HG02642 (cell line): ENCODE data around the gene GRK3.

Source experiments
- ATAC-seq: cut with Tn5 transposase; IDR thresholded peaks from one replicate; pipeline ENCODE4 v1.9.1; 2021; ENCODE audit warnings: mild to moderate bottlenecking; ENCODE audit not compliant: unreplicated experiment, poor library complexity

GRK3 gene

GRCh38 chr22:25718135-25718840 lies 153.8 kb downstream of the GRK3 start:
- no peak for ATAC-seq

- no peak for ATAC-seq
Measured at GRCh38 chr22:25722223-25722622, 157.7 kb downstream of the GRK3 start.

- ATAC-seq = no peak
Measured at GRCh38 chr22:25722626-25723025, 158.2 kb downstream of the GRK3 start.

- ATAC-seq = no peak
Measured at GRCh38 chr22:25726241-25726640, 161.8 kb downstream of the GRK3 start.

DNA sequence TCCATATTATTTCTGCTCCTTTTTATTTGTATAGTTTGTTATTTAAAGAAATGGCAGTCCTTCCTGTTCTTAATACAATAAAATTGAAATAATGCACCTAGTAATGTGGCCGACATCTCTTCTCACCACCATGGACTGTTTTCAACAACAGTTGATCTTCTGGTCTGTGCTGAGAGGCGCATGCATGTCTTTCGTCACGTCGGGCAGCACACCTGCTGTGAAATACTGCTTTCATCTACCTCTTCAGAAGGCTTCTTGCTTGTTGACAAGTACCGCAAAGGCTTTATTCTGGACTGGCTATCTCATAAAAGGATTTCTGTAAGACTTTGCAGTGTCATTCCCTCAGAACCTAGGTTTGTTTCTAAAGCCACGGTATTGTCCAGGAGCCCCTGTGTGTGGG lies 163.6 kb downstream of the GRK3 start:
- ATAC-seq = no peak

- ATAC-seq = no peak
Measured at GRCh38 chr22:25729016-25729995, 164.8 kb downstream of the GRK3 start.

GRCh38 chr22:25735650-25736049 lies 171.2 kb downstream of the GRK3 start:
- no peak for ATAC-seq

GRCh38 chr22:25736378-25737011 lies 172.0 kb downstream of the GRK3 start:
- ATAC-seq = no peak

DNA sequence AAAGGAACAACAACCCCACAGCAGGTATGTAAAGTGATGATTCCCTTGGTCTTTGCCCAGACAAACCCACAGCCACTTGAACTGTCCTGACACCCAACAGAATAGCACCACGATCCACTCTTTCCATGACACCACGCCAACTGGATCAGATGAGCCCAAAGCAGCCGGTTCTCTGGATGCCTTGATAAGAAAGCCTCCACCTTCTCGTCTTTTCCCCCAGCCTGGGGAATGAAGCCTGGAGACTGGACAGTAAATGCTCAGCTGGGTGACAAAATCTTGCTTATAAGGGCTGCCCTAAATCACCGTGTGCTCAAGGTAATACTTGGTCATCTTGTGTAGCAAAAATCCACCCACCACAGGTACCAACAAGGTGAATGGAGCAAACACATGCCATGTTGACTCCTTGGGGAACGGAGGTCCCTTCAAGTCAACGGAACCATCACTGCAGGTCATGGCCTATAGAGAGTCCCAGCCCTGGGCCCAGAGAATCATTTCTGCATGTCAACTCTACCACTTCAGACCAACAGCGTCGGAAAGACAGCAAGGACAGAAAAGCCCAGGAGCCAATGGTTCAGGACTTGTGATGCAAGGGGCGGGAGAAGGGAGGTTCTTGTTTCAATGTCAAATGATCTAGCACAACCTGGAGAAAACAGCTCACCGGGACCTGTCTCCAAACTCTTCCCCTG lies 175.3 kb downstream of the GRK3 start:
- ATAC-seq = no peak

GRCh38 chr22:25741692-25742626 lies 177.5 kb downstream of the GRK3 start, which contains the start of gene MYO18B:
MYO18B (plus strand) TSS chr22:25742188; CDS start chr22:25761093, 18,905 bp downstream.
- ATAC-seq = no peak

DNA sequence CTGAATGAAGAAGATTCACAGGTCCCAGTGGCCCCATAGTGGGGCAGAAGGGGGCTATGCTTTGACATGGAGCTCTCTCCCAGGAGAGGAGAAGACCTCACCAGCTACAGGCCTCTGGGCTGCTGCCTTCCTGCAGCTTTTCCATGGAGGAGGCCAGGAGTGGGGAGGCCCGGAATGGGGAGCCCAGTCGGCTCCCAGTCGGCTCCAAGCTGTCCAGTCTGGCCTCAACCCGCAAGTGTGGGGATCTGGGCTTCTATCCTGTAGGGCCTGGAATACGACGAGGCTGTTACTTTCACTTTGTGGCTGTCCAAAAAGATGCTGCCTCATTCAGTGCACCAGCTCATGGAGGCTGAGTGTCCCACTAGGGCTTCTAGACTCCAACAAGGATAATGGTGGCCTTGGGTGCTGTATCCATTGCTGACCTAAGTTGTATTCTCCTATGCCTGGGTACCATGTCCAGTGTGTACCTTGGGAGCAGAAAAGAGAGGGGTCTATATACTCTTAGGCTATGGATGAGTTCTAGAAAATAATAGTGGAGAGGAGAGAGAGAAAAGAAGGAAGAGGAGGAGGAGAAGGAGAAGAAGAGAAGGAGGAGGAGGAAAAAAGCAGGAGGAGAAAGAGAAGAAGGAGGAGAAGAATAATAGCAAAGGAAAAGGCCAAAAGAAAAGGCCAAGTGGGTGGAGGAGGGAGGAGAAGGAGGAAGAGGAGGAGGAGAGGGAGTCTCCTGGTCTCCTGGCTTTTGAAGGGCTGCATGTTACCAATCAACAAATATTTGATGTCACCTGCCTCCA lies 178.6 kb downstream of the GRK3 start:
- no peak for ATAC-seq

DNA sequence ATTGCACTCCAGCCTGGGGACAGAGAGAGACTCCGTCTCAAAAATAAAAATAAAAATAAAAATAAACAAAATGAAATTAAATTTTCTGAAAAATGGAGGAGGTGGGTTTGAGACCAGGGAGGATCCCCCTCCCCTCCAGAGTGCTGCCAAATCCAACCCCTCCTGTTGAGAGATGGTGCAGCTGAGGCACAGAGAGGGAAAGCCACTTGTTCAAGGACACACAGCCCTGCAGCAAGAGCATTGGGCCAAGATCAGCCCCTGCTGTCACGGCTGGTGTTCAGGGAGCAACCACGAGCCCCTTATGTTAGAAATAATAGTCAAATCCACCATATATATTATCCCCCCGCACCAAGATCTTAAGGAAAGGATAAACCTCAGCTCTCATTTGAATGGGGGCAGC lies 180.2 kb downstream of the GRK3 start:
- no peak for ATAC-seq

DNA sequence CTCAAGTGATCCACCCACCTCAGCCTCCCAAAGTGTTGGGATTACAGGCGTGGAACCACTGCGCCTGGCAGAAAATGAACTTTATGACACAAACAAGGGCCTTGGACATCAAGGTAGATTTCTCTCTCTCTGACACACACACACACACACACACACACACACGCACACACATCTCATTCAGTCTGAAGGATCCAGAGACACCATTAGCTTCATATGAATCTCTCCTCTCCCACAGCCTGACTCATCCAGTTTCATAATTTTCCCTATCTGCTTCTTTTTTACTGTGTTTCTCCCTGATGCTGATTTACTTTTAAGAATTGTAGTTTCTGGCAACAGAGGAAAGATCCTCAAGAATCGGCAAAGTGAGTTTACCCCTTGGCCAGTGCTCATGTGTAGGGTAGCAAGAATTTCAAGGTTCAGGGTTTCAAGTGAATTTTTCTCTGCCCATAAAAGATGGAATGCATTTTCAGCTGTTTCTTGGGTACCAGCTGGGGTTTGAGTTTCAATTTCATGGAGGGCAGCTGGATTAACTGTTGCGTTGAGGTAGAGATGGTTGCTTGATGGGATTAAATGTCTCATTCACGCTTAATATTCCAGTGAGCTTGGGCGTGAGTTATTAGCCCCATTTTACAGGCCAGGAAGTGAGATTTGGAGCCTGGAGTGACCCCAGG lies 181.0 kb downstream of the GRK3 start:
- ATAC-seq = no peak

DNA sequence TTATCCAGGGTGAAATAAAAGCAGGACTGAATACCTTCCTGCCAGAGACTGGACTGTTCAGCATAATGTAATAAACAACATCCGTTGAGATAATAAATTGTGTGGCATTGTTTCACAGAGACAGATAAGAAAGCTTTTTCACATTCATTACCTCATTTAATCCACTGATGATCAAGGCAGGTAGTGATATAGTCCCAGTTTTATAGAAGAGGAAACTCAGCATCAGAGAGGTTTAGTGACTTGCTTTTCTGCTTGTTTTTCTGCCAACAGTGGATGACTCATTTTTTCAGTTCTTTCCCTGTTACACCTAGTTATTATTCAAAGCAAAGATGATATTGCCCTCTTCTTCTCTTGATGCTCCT lies 181.5 kb downstream of the GRK3 start:
- no peak for ATAC-seq

GRCh38 chr22:25747245-25747944 lies 182.9 kb downstream of the GRK3 start:
- ATAC-seq = no peak

- ATAC-seq = no peak
Measured at GRCh38 chr22:25748140-25748539, 183.7 kb downstream of the GRK3 start.

DNA sequence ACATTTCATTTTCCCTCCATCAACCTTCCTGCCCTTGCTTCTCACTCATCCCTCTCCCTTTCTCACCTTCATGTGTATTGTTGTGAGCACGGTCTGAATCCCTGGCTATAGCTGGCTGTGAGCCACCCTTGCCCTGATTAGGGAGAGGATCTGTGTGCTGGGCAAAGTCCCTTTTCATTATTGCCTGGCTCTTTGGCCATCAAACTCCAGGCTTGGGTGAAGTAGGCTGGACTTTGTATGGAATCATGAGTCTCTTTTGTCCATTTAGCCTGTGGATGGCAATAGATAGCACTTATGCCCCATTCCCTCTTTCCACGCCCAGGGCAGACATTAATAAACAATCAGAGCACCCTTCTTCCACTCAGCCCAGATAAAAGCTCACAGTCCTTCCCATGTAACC lies 184.2 kb downstream of the GRK3 start:
- ATAC-seq = no peak
